Raji (cell line): ENCODE data around the gene ZNRF4.

ENCODE experiments used
- POLR2A ChIP-seq: IDR thresholded peaks from 2 replicates; pipeline ENCODE4 v1.6.1; 2011; ENCODE audit warnings: low read depth, low read length, control low read depth; ENCODE audit not compliant: insufficient read depth

The ZNRF4 gene

GRCh38 chr19:5456130-5456840 lies 1.1 kb downstream of the ZNRF4 start:
- TF ChIP-seq POLR2A: no peak

GRCh38 chr19:5456841-5457200 lies 1.6 kb downstream of the ZNRF4 start:
- no peak for TF ChIP-seq POLR2A

- TF ChIP-seq POLR2A: no peak
Observed at GRCh38 chr19:5457709-5458108, 2.5 kb downstream of the ZNRF4 start.

GRCh38 chr19:5458420-5458819 lies 3.2 kb downstream of the ZNRF4 start:
- TF ChIP-seq POLR2A: no peak

- no peak for TF ChIP-seq POLR2A
Observed at GRCh38 chr19:5459360-5459759, 4.1 kb downstream of the ZNRF4 start.

GRCh38 chr19:5460748-5461147 lies 5.5 kb downstream of the ZNRF4 start:
- TF ChIP-seq POLR2A: no peak

GRCh38 chr19:5463959-5464358 lies 8.7 kb downstream of the ZNRF4 start:
- no peak for TF ChIP-seq POLR2A

- no peak for TF ChIP-seq POLR2A
Observed at GRCh38 chr19:5466072-5466471, 10.9 kb downstream of the ZNRF4 start.

- no peak for TF ChIP-seq POLR2A
Observed at GRCh38 chr19:5466814-5467291, 11.6 kb downstream of the ZNRF4 start.

GRCh38 chr19:5470264-5470671 lies 15.1 kb downstream of the ZNRF4 start:
- no peak for TF ChIP-seq POLR2A

GRCh38 chr19:5472286-5472685 lies 17.1 kb downstream of the ZNRF4 start:
- no peak for TF ChIP-seq POLR2A

- TF ChIP-seq POLR2A: no peak
Observed at GRCh38 chr19:5473646-5474045, 18.4 kb downstream of the ZNRF4 start.

- TF ChIP-seq POLR2A: no peak
Observed at GRCh38 chr19:5477451-5478215, 22.4 kb downstream of the ZNRF4 start.

- TF ChIP-seq POLR2A: no peak
Observed at GRCh38 chr19:5478241-5478924, 23.2 kb downstream of the ZNRF4 start.

- TF ChIP-seq POLR2A: no peak
Observed at GRCh38 chr19:5478925-5479588, 23.8 kb downstream of the ZNRF4 start.
